Stimulated activated CD8-positive, alpha-beta memory T cell treated with anti-CD3 and anti-CD28 coated beads, Interleukin-15, amount 100 ng/mL, for 24 hours (primary cell): Measurements from ENCODE around the gene ATXN2.
"Not testable (repeated sequence)": the region's sequence is repeated elsewhere in the genome, so short reads cannot be mapped to it uniquely, and the experiment has no call there.

Experiments
- DNase-seq: peaks from one replicate; pipeline ENCODE4 v3.0.0-alpha.2; 2020; ENCODE audit warnings: low read depth

Gene ATXN2

DNA sequence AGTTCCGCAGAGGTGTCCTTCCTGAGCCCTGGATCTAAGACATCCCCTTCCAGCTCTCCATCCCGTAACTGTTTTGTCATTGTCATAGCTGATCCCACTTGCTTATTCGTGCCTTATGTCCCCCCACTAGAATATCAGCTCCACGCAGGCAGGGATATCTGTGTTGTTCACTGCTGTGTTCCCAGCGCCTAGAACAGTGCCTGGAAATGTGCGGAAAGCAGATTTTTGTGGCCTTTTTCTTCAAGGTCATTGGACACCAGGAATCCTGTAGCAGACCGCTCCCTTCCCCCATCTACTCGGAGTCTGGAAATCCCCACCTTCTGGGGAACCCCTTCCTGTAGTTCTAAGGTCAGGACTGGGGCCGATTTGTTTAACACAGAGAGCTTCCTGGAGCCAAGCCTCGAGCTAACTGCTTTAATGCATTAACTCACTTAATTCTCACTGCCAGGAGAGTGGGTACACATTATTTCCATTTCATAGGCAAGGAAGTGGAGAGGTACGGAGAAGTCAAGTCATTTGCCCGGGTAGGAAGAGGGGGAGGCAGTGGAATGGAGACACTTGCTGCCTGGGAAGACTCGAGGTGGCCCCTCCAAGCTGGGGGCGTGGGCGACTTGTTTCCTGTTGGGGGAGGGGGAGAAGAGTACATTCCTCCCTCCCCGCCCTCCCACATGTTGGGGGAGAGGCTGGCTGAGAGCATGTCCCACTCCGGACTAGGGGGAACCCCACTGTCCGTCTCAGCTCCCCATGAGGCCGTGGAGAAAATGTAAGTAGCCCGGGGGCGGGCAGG is 194.6 kb downstream of the ATXN2 start:
- DNase-seq = no peak

DNA sequence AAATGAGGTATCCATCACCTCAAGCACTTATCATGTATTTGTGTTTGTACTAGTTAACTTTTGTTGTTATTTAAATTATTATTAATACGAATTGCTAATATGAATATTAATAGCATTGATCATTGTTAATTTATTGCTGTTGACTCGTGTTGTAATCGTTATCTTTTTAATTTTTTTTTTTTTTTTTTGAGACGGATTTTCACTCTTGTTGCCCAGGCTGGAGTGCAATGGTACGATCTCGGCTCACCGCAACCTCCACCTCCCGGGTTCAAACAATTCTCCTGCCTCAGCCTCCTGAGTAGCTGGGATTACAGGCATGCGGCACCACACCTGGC is 196.7 kb downstream of the ATXN2 start:
- not testable (repeated sequence) for DNase-seq
